K562 (cell line): Measurements from ENCODE around the gene FGR. TPM values are rescaled to one million over a fixed set of nuclear protein-coding genes. Genes with fewer than 3 reads are reported as not detected.

Experiments used
- BHLHE40 ChIP-seq: IDR thresholded peaks from 2 replicates; pipeline ENCODE4 v1.6.1; 2011; ENCODE audit warnings: low read length, improper control_type of control experiment
- BRF2 ChIP-seq: IDR thresholded peaks from 3 replicates; pipeline ENCODE4 v1.6.1; 2011; ENCODE audit warnings: borderline replicate concordance, mild to moderate bottlenecking; ENCODE audit not compliant: insufficient read length, insufficient read depth
- CBX5 ChIP-seq: IDR thresholded peaks from 2 replicates; pipeline ENCODE4 v1.6.1; 2014; ENCODE audit warnings: low read depth, borderline replicate concordance
- CTCF ChIP-seq, 3 experiments: IDR thresholded peaks in 2 of 3; conservative IDR thresholded peaks in 1 of 3; 2 replicates each; pipeline ENCODE4 v1.5.1; 2011 to 2012; ENCODE audit warnings: low read length in 3 of 3, mild to moderate bottlenecking in 3 of 3, control low read depth in 2 of 3, improper control_type of control experiment in 1 of 3, inconsistent platforms in 1 of 3, low read depth in 1 of 3, mixed read lengths in 1 of 3, moderate library complexity in 1 of 3; ENCODE audit not compliant: insufficient read depth in 2 of 3
- ELK3 ChIP-seq: fragments of 450-650 bp; formaldehyde crosslinking; IDR thresholded peaks from 2 replicates; pipeline ENCODE4 v1.4.0; 2020; ENCODE audit warnings: mild to moderate bottlenecking
- GTF2E2 ChIP-seq: fragments of 200-800 bp; sonication (Bioruptor generic); IDR thresholded peaks from 2 replicates; pipeline ENCODE4 v1.6.1; 2016; ENCODE audit warnings: missing genetic modification characterization, missing compliant biosample characterization
- HIVEP1 ChIP-seq: fragments of 250-450 bp; sonication (Bioruptor Pico); IDR thresholded peaks from 2 replicates; pipeline ENCODE4 v1.4.0; 2020; ENCODE audit warnings: mild to moderate bottlenecking
- HNRNPK ChIP-seq: fragments of 200-400 bp; formaldehyde crosslinking; IDR thresholded peaks from one replicate; pipeline ENCODE4 v1.6.1; 2018; ENCODE audit warnings: mild to moderate bottlenecking, low read depth, low read length; ENCODE audit not compliant: poor library complexity, severe bottlenecking
- KAT2B ChIP-seq: IDR thresholded peaks from one replicate; pipeline ENCODE4 v1.6.1; 2012; ENCODE audit warnings: low read depth, mild to moderate bottlenecking, control low read depth, inconsistent platforms, low read length, moderate library complexity
- KDM2B ChIP-seq: fragments of 250-450 bp; sonication (Bioruptor Pico); IDR thresholded peaks from 2 replicates; pipeline ENCODE4 v1.8.0; 2021; ENCODE audit warnings: mild to moderate bottlenecking, moderate library complexity
- KDM4B ChIP-seq, 2 experiments: fragments of 450-650 bp in 1 of 2; sonication (generic) in 1 of 2; IDR thresholded peaks; 2 replicates each; pipeline ENCODE4 v1.6.1; 2016 to 2017; ENCODE audit warnings: borderline replicate concordance in 2 of 2, antibody characterized with exemption in 1 of 2, low read depth in 1 of 2, mild to moderate bottlenecking in 1 of 2
- NR3C1 ChIP-seq: sonication (generic); formaldehyde crosslinking; IDR thresholded peaks from 2 replicates; pipeline ENCODE4 v1.8.1; 2022; ENCODE audit warnings: missing genetic modification reagents
- PCBP1 ChIP-seq: fragments of 200-400 bp; formaldehyde crosslinking; IDR thresholded peaks from 2 replicates; pipeline ENCODE4 v1.6.1; 2018; ENCODE audit warnings: mild to moderate bottlenecking, low read depth, low read length; ENCODE audit not compliant: poor library complexity, severe bottlenecking
- PCBP2 ChIP-seq: fragments of 200-400 bp; formaldehyde crosslinking; IDR thresholded peaks from 2 replicates; pipeline ENCODE4 v1.6.1; 2018; ENCODE audit warnings: low read length, low read depth, mild to moderate bottlenecking, moderate library complexity; ENCODE audit not compliant: poor library complexity, severe bottlenecking
- POLR2G ChIP-seq: fragments of 200-400 bp; formaldehyde crosslinking; IDR thresholded peaks from 2 replicates; pipeline ENCODE4 v1.6.1; 2017; ENCODE audit warnings: low read depth, mild to moderate bottlenecking, antibody characterized with exemption, low read length, moderate library complexity
- SMAD2 ChIP-seq: fragments of 150-350 bp; IDR thresholded peaks from 2 replicates; pipeline ENCODE4 v1.6.1; 2014; ENCODE audit warnings: low read depth, mild to moderate bottlenecking, low read length
- SMAD3 ChIP-seq: fragments of 450-650 bp; formaldehyde crosslinking; conservative IDR thresholded peaks from 2 replicates; pipeline ENCODE4 v1.4.0; 2020; ENCODE audit warnings: mild to moderate bottlenecking
- SRF ChIP-seq, 2 experiments: fragments of 250-450, 450-650 bp in 1 of 2; sonication (Bioruptor Pico) in 1 of 2; sonication (generic) in 1 of 2; formaldehyde crosslinking; IDR thresholded peaks; 2 replicates each; pipeline versions ENCODE4 v1.5.0 to v1.5.1; 2020 to 2022; ENCODE audit warnings: mild to moderate bottlenecking in 1 of 2, missing genetic modification reagents in 1 of 2
- ZNF282 ChIP-seq: sonication (generic); formaldehyde crosslinking; IDR thresholded peaks from 2 replicates; pipeline ENCODE4 v1.8.1; 2023; ENCODE audit warnings: missing genetic modification reagents
- ZNF507 ChIP-seq: conservative IDR thresholded peaks from 2 replicates; pipeline ENCODE4 v1.6.1; 2017; ENCODE audit warnings: missing genetic modification characterization, missing compliant biosample characterization
- ZNF589 ChIP-seq: fragments of 200-800 bp; sonication (Bioruptor generic); IDR thresholded peaks from 2 replicates; pipeline ENCODE4 v1.6.1; 2016; ENCODE audit warnings: low read depth, missing genetic modification characterization, missing compliant biosample characterization
- ZNF77 ChIP-seq: fragments of 250-450 bp; sonication (Bioruptor Pico); IDR thresholded peaks from 2 replicates; pipeline ENCODE4 v1.5.0; 2020
- polyA plus RNA-seq, 8 experiments: library from polyadenylated mRNA; depleted of rRNA in 4 of 8; stranded (reverse) in 5 of 8; unstranded in 3 of 8; fragments of >200 nt; fragmentation: Nextera tagmentation in 2 of 8; fragmentation: Illumina TruSeq in 1 of 8; extraction: Ambion mirVana in 2 of 8; extraction: Trizol in 1 of 8; gene quantifications; 2 replicates each; pipeline versions ENCODE4 v1.2.1 to v1.2.3, GENCODE V29; 2011 to 2014; ENCODE audit warnings: inconsistent platforms in 1 of 8, missing spikeins in 1 of 8
- total RNA-seq, 7 experiments: library from RNA; depleted of rRNA in 6 of 7; stranded (reverse); fragments of >200 nt in 6 of 7; fragmentation: Illumina TruSeq in 2 of 7; extraction: Trizol in 2 of 7; gene quantifications; 2 replicates each; pipeline versions ENCODE4 v1.2.1 to v1.2.3, GENCODE V29; 2011 to 2021; ENCODE audit warnings: low replicate concordance in 1 of 7
- TF ChIP-seq, protein P1 (sequence below), 2 experiments: fragments of 450-650 bp in 1 of 2; sonication (generic) in 1 of 2; formaldehyde crosslinking; conservative IDR thresholded peaks; 2 replicates each; pipeline versions ENCODE4 v1.4.0 to v1.8.1; 2020 to 2022; ENCODE audit warnings: mild to moderate bottlenecking in 1 of 2, missing genetic modification reagents in 1 of 2

FGR gene
- total and polyA plus RNA-seq, 9 of the 15 experiments (the other 6 are each of a cell fraction or from before 2014, with no cell fraction given), result 0.04 to 0.11 TPM; not detected in 7

DNA sequence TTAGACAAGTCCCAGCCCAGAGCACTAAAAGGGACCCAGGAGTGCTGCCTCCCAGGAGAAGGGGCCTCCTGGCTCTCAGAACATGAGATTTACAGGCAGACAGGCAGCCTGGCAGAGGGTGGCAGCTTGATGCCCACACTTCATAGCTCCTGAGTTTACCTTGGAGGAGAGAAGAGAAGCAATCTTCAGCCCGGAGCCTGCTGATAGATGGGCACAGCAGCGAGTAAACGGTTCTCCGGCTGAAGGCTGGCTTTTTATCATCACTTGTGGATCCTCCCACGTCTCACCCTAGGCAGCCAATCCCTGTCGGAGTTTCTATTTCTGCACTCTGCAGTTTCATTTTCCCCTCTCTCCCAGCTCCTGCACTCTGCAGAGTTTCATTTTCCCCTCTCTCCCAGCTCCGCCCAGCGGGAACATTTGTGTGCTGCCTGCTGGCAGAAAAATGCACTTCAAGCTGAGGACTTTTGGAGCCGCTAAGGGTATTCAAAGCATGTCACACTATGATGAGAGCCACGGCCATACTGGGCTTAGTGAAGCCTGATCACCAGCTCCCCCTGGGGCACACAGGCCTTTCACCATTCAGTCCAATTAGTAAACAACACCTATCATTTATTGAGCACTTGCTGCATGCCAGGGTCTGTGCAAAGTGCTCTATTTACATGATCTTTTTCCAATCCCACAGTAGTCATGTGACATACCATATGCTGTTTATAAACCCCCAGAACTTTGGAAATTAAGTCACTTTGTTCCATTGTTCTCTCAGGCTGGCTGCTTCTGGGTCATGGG, 37.2 kb upstream of the FGR start, which contains the start of gene IFI6 (continued):
- TF ChIP-seq SMAD3 (CRISPR knock-in tag) (no peak), ZNF282 (CRISPR knock-in tag) (no peak), SMAD2 (no peak), GTF2E2 (tag) (no peak), ZNF589 (CRISPR knock-in tag) (no peak), HIVEP1 (CRISPR knock-in tag) (no peak), ELK3 (CRISPR knock-in tag) (no peak), CTCF (IDR thresholded peaks at IDR 0.05 in 2 of 3, conservative IDR thresholded peaks at IDR 0.05 in 1 of 3; ENCODE audit: insufficient read depth in 2 of 3, low read depth in 1 of 3, low read length in 3 of 3) (peak; percentile 49 to 64 (median 56); a peak in 5 of 6 replicates), BRF2 (no peak), PCBP1 (no peak), BHLHE40 (no peak), KDM4B (IDR thresholded peaks at IDR 0.05; ENCODE audit: borderline replicate concordance in 2 of 2, low read depth in 1 of 2) (no peak), KAT2B (no peak), SRF (CRISPR knock-in tag; IDR thresholded peaks at IDR 0.05) (peak in 1 of 2 experiments; percentile 56; a peak in 1 of 4 replicates), HNRNPK (no peak), NR3C1 (no peak), PCBP2 (no peak), ZNF507 (tag) (no peak), POLR2G (no peak), ZNF77 (no peak), CBX5 (no peak), KDM2B (no peak)
- TF ChIP-seq, protein P1, sequence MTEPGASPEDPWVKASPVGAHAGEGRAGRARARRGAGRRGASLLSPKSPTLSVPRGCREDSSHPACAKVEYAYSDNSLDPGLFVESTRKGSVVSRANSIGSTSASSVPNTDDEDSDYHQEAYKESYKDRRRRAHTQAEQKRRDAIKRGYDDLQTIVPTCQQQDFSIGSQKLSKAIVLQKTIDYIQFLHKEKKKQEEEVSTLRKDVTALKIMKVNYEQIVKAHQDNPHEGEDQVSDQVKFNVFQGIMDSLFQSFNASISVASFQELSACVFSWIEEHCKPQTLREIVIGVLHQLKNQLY (CRISPR knock-in tag; conservative IDR thresholded peaks at IDR 0.05), result no peak
